Colonic mucosa (tissue), 4 donors: ENCODE data around the gene ZNF154. TPM values are rescaled to one million over a fixed set of nuclear protein-coding genes. Genes with fewer than 3 reads are reported as not detected.

Experiments
- DNase-seq: peaks from one replicate; pipeline ENCODE4 v3.0.0-alpha.2; 2020
- H3K27ac ChIP-seq: fragments of 200-600 bp; one replicate; pipeline ENCODE4 v1.8.0; 2021
- H3K27me3 ChIP-seq: fragments of 200-600 bp; one replicate; pipeline ENCODE4 v1.8.0; 2021
- H3K36me3 ChIP-seq: fragments of 200-600 bp; one replicate; pipeline ENCODE4 v1.8.0; 2021
- H3K4me1 ChIP-seq: fragments of 200-600 bp; one replicate; pipeline ENCODE4 v1.8.0; 2021; ENCODE audit warnings: mild to moderate bottlenecking
- H3K4me3 ChIP-seq: fragments of 200-600 bp; one replicate; pipeline ENCODE4 v1.8.0; 2021
- H3K9ac ChIP-seq, 2 donors: one replicate each; pipeline ENCODE4 v1.7.0; 2013; ENCODE audit warnings: control low read depth in 2 of 2, low read depth in 2 of 2, low read length in 2 of 2
- H3K9me3 ChIP-seq: fragments of 200-600 bp; one replicate; pipeline ENCODE4 v1.8.0; 2021
- CTCF ChIP-seq: fragments of 200-600 bp; IDR thresholded peaks from one replicate; pipeline ENCODE4 v1.8.0; 2022; ENCODE audit warnings: antibody characterized with exemption, mild to moderate bottlenecking
- intact Hi-C: fragments of 100-400 bp; cut with DNase I; formaldehyde crosslinking; loops from one replicate; pipeline ENCODE4 v1.14.1; 2022
- total RNA-seq, 2 donors: library from RNA; stranded (reverse); fragmentation: NEBNext Ultra II Directional in 1 of 2; extraction: Animal tissue kit (Norgen Biotek cat#: 25700) in 1 of 2; gene quantifications; one replicate each; pipeline ENCODE4 v1.2.1, GENCODE V29; 2021
- donor health status: healthy.
- donor health status: DM: no; HTN: no; CAD: no.
- donor health status: DM: no; HTN: no; CAD: no.

ZNF154 gene
- total RNA-seq, 2 donors from 2014 or later = 0.67 to 2.0 TPM

GRCh38 chr19:57701625-57702024 lies 7.4 kb downstream of the ZNF154 start:
- H3K4me1 ChIP-seq = no peaks in the 10 kb centered on the region
- no peaks in the 10 kb centered on the region for H3K27me3 ChIP-seq
- intact Hi-C loops = no loop called here
- H3K36me3 ChIP-seq = no peaks in the 10 kb centered on the region
- no peak overlapping the region for H3K4me3 ChIP-seq
- no peak overlapping the region for H3K27ac ChIP-seq
- TF ChIP-seq CTCF = no peak
- DNase-seq = no peak
- peaks cover 5% of the 10 kb centered on the region for H3K9me3 ChIP-seq
- no peak overlapping the region for H3K9ac ChIP-seq

- Histone ChIP-seq H3K9ac (no peak overlapping the region), H3K4me1 (no peaks in the 10 kb centered on the region), H3K9me3 (peaks cover 47% of the 10 kb centered on the region), H3K27ac (no peak overlapping the region), H3K27me3 (no peaks in the 10 kb centered on the region), H3K4me3 (no peak overlapping the region), H3K36me3 (peaks cover 15% of the 10 kb centered on the region)
- no peak for DNase-seq
- TF ChIP-seq CTCF = no peak
- intact Hi-C loops = no loop called here
These were observed 19.3 kb downstream of the ZNF154 start for GRCh38 chr19:57689750-57690149.

GRCh38 chr19:57688011-57688763 lies 20.8 kb downstream of the ZNF154 start:
- no peak for DNase-seq
- Histone ChIP-seq H3K9me3 (peaks cover 47% of the 10 kb centered on the region), H3K36me3 (peaks cover 15% of the 10 kb centered on the region)

GRCh38 chr19:57687363-57688010 lies 21.5 kb downstream of the ZNF154 start:
- DNase-seq = no peak
- H3K27ac ChIP-seq = no peak overlapping the region
- H3K9me3 ChIP-seq = peaks cover 47% of the 10 kb centered on the region
- no peaks in the 10 kb centered on the region for H3K27me3 ChIP-seq
- H3K36me3 ChIP-seq = peaks cover 15% of the 10 kb centered on the region
- peaks cover 6% of the 10 kb centered on the region for H3K4me1 ChIP-seq
- TF ChIP-seq CTCF = no peak
- H3K9ac ChIP-seq = no peak overlapping the region
- intact Hi-C loops = no loop called here
- H3K4me3 ChIP-seq = no peak overlapping the region

More at GRCh38 chr19:57688011-57688763, 20.8 kb downstream of the ZNF154 start:
- TF ChIP-seq CTCF = no peak
- Histone ChIP-seq H3K4me3 (no peak overlapping the region), H3K9ac (no peak overlapping the region), H3K4me1 (no peaks in the 10 kb centered on the region), H3K27me3 (no peaks in the 10 kb centered on the region), H3K27ac (no peak overlapping the region)
- intact Hi-C loops = no loop called here

- H3K27ac ChIP-seq = no peak overlapping the region
- H3K9ac ChIP-seq = no peak overlapping the region
- no peaks in the 10 kb centered on the region for H3K27me3 ChIP-seq
- TF ChIP-seq CTCF = no peak
- DNase-seq = no peak
- peaks cover 15% of the 10 kb centered on the region for H3K36me3 ChIP-seq
- no peak overlapping the region for H3K4me3 ChIP-seq
- H3K9me3 ChIP-seq = peaks cover 45% of the 10 kb centered on the region
- intact Hi-C loops = no loop called here
- H3K4me1 ChIP-seq = peaks cover 7% of the 10 kb centered on the region
These were observed 22.3 kb downstream of the ZNF154 start for GRCh38 chr19:57686727-57687126.
